ENCODE results near the gene UMAD1. TPM values are rescaled to one million over a fixed set of nuclear protein-coding genes. Genes with fewer than 3 reads are reported as not detected.

The UMAD1 gene
- total RNA-seq, 4 donors from 2014 or later: 5.6 to 13.2 (median 12.1) TPM

DNA sequence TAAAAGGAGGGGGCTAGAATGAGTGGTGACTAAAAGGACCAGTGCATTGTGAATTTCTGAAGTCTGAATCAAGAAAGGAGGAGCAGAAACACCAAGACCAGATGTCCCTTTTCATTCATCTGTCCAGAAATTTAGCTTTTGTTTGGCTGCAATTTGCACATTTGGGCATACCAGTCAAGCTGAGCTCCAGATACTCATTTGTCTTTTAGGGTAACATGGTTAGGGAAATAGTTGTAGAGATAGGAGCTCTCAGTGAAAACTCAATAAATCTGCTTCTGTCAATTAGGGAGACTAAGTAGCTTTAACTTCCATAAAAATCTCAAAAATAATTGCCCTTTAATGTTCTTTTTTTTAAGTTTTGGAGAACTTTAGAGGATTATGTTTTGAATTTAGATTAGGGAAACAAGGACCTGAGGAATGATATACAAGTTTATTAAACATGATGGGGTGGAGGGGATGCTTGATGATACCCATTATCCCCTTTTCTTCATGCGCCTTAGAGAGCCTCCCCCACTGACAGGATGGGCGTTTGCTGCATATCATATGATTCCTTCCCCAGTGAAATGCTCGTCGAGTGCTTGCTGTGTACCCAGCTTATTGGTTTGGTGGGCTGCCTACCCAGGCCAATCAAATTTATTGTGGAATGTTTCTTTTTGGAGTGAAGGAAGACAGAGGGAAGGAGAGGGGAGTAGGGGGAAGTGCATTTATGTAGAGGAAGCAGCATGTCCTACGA lies 128.6 kb downstream of the UMAD1 start:
- TF ChIP-seq, protein P1, sequence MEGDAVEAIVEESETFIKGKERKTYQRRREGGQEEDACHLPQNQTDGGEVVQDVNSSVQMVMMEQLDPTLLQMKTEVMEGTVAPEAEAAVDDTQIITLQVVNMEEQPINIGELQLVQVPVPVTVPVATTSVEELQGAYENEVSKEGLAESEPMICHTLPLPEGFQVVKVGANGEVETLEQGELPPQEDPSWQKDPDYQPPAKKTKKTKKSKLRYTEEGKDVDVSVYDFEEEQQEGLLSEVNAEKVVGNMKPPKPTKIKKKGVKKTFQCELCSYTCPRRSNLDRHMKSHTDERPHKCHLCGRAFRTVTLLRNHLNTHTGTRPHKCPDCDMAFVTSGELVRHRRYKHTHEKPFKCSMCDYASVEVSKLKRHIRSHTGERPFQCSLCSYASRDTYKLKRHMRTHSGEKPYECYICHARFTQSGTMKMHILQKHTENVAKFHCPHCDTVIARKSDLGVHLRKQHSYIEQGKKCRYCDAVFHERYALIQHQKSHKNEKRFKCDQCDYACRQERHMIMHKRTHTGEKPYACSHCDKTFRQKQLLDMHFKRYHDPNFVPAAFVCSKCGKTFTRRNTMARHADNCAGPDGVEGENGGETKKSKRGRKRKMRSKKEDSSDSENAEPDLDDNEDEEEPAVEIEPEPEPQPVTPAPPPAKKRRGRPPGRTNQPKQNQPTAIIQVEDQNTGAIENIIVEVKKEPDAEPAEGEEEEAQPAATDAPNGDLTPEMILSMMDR (IDR thresholded peaks at IDR 0.05): no peak
- DNase-seq (ENCODE audit: low spot score) (no peak), ATAC-seq (ENCODE audit: low FRiP score) (no peak)

DNA sequence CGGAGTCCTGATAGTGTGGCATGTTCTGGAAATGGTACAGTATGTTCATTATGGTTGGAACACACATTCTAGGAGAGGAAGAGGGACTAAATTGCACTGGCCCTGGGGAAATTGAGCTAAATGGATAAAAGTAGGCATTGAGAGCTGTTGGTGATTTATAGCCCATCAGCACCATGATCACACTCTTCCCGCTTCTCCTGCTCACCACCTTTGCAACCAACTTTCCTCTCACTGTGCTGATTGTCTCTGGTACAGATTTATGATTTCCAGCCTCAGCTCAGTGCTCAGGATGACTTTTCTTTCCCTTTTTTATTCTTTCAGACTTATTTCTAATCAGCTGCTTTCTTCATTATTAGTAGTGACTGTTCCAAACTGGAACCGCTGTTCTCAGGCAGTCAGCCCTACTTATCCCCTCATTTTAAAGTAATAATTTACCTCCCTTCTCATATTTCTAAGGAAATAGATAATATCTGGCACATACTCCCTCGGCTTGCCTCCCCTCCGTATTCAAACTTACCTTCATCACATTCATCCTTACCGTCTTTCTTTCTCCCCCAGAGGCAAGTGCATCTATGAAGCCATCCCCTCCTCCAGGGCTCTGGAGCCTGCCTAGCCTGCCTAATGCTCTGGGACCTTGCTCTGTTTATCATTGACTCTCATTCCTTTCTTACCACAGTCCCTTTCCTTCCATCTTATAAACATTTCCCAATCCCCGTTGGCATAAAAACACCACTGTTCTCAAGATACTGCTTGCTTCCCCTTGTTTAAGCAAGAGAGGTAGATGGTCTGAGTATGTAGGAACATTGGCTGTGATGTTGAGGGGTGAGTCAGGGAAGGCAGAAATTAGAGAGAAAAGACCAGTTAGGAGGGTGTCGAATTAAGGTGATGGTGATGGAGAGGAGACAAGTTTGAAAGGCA lies 129.4 kb downstream of the UMAD1 start:
- DNase-seq (ENCODE audit: low spot score) (no peak), ATAC-seq (ENCODE audit: low FRiP score) (no peak)
- TF ChIP-seq, protein P1 (IDR thresholded peaks at IDR 0.05): no peak

DNA sequence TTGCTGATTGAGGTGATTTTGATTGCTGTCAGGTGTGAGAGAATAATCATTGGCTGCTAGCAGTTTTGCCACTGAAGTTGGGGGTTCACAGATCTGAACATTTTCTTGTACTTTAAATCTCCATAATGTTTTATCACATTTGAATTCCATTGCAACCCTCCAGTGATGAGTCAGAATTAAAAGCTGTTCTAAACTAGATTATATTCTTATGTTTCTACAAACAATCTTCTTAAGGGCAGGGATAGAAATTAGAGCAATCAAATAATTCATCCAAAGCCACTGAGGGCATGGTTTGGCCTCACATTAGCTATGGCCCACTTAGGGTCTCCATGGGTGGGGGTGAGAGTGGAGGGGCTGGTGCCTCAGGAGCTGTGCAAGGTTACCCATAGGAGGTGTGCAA lies 130.9 kb downstream of the UMAD1 start:
- TF ChIP-seq, protein P1 (IDR thresholded peaks at IDR 0.05): no peak
- DNase-seq (ENCODE audit: low spot score) (no peak), ATAC-seq (ENCODE audit: low FRiP score) (no peak)

DNA sequence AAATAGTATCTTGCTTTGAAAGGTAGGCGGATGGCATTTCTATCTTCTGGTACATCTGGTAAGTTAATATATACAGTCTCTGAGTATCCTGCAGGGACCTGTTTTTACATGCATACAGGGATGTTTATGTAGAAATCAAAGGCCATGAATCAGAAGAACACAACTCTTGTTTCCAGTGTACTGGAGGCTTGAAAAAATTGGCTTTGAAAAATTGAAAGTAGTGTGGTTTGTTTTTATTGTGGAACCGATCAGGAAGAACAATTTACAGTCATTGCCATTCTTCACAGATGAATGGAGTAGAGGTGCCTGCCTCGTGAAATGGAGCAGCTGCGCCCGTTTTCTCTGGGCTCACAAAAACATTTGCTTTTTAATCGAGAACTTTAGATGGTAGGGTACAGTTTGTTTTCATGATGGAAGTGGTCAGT lies 131.9 kb downstream of the UMAD1 start:
- TF ChIP-seq, protein P1 (IDR thresholded peaks at IDR 0.05): no peak
- no peak for ATAC-seq (ENCODE audit: low FRiP score)
- DNase-seq (ENCODE audit: low spot score): no peak

DNA sequence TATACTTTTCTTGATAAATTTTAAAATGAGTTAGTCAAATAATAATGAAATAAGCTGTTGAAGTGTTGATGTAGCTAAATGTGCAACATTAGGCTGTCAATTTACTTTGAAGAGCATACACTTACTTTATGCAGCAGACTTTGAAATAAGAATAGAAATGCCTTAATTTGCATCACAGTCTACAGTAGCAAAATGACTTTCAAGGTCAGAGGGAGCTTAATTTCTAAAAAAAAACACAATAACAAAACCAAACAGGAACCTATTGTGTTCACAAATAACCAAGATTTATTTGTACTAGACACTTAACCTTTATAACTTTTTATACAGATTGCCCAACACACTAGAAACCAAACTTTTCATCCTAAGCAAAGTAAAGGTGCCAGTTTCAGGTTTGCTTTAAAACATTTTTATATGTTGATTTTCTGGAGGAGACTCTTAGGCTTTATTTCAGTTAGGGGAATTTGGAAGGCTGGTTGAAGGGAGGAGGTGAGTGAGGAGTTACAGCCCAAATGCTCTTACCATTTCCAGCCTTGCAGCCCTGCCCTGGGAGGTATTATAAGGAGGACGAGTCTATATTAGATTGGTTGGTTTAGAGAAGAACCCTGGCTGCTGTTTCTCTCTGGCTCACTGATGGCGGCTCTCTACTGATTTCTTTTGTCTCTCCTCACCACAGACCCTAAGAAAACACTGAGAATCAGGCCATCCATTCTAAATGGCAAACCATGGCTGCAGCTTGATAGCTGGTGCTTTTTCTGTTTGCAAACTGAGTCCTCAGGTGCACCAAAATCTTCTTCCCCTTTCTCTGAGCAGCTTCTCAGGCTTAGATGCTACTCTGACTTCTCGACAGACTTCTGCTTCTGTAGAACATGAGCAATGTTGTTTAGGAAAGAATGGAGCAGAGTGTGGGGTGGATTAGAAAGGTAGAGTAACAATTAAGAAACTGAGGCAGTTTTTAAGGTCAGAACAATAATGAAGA lies 133.1 kb downstream of the UMAD1 start:
- ATAC-seq (ENCODE audit: low FRiP score) (no peak), DNase-seq (ENCODE audit: low spot score) (no peak)
- TF ChIP-seq, protein P1 (IDR thresholded peaks at IDR 0.05): no peak

DNA sequence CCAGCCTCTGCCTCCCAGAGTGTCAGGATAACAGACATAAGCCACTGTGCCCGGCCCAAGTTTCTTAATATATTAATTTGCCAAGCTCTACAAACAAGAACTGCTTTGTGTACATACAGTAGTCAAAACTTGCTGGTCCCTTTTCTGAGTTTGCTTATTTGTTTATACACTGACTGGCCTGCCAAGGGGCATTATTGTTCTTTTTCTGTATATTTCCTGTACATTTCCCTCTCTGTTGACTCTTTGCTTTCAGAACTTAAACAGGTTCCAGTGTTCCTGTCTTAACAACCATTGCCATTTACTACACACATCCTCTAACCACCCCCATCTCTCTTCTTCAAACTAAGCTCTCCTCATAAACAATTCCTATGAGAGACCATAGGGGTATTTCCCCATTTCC lies 139.3 kb downstream of the UMAD1 start:
- DNase-seq (ENCODE audit: low spot score): no peak
- TF ChIP-seq, protein P1 (IDR thresholded peaks at IDR 0.05): no peak
- no peak for ATAC-seq (ENCODE audit: low FRiP score)
